K562 (cell line): ENCODE results near the gene LZTS2. TPM values are rescaled to one million over a fixed set of nuclear protein-coding genes. Genes with fewer than 3 reads are reported as not detected.

Experiments used
- ATAC-seq: fragments of 200-7000 bp; cut with Tn5 transposase; 3 replicates; pipeline ENCODE4 v1.9.1; 2020; ENCODE audit warnings: moderate library complexity
- BruUV-seq: library from RNA; stranded (reverse); fragments of 400-500 nt; replicated peaks from 2 replicates; lab custom pipeline; 2021; lab: Mats Ljungman, UMichigan
- CTCF ChIA-PET: fragments of 300-600 bp; formaldehyde crosslinking; extraction: SDS; loops from one replicate; lab custom pipeline; 2021; ENCODE audit warnings: low intra/inter-chr PET ratio; lab: Yijun Ruan, JAX
- POLR2A ChIA-PET: fragments of 300-600, 350-650 bp; sonication (Branson Sonifier 250); formaldehyde crosslinking; extraction: SDS; loops from one replicate; lab custom pipeline; 2021; ENCODE audit warnings: antibody characterized with exemption, inconsistent platforms; lab: Yijun Ruan, JAX
- DNase-seq, 4 experiments: peaks; one replicate each; pipeline versions ENCODE4 v3.0.0 to v3.0.0-alpha.2; 2011 to 2018; ENCODE audit warnings: low spot score in 3 of 4, mixed read lengths in 3 of 4; ENCODE audit errors: extremely low read depth in 1 of 4
- FAIRE-seq: peaks from 2 replicates; lab custom pipeline; 2011; peaks lifted over from hg19 to GRCh38; lab: Jason Lieb, UNC
- H2AFZ ChIP-seq: 2 replicates; pipeline ENCODE4 v1.6.0; 2011; ENCODE audit warnings: low read depth, low read length, control low read depth, inconsistent platforms
- H3K27ac ChIP-seq: fragments of 200-600 bp; 3 replicates; pipeline ENCODE4 v1.8.0; 2011; ENCODE audit warnings: low read depth, mild to moderate bottlenecking, control low read depth, inconsistent platforms, low read length, moderate library complexity, mixed read lengths; ENCODE audit errors: extremely low read depth
- H3K27me3 ChIP-seq, 2 experiments: fragments of 300-600 bp in 1 of 2; 2 replicates in 1 of 2; 3 replicates in 1 of 2; pipeline versions ENCODE4 v1.6.0 to v1.8.0; 2011; ENCODE audit warnings: inconsistent platforms in 2 of 2, low read length in 2 of 2, mild to moderate bottlenecking in 1 of 2, mixed read lengths in 1 of 2, moderate library complexity in 1 of 2; ENCODE audit not compliant: control insufficient read depth in 2 of 2, insufficient read depth in 2 of 2
- H3K36me3 ChIP-seq: fragments of 300-600 bp; 3 replicates; pipeline ENCODE4 v1.8.0; 2011; ENCODE audit warnings: mild to moderate bottlenecking, low read length, inconsistent platforms; ENCODE audit not compliant: control insufficient read depth, insufficient read depth
- H3K4me1 ChIP-seq, 2 experiments: fragments of 200-600 bp in 1 of 2; replicated peaks in 1 of 2; 2 replicates in 1 of 2; 3 replicates in 1 of 2; pipeline versions ENCODE4 v1.5.1 to v1.8.0; 2011; ENCODE audit warnings: inconsistent platforms in 2 of 2, low read length in 2 of 2, mild to moderate bottlenecking in 1 of 2, mixed read lengths in 1 of 2, moderate library complexity in 1 of 2; ENCODE audit not compliant: control insufficient read depth in 2 of 2, insufficient read depth in 2 of 2
- H3K4me2 ChIP-seq: 2 replicates; pipeline ENCODE4 v1.6.1; 2011; ENCODE audit warnings: low read length, control low read depth, inconsistent platforms, mixed read lengths; ENCODE audit not compliant: insufficient read depth
- H3K4me3 ChIP-seq: fragments of 200-600 bp; sonication (generic), shearing (Covaris generic); 2 replicates; pipeline ENCODE4 v1.5.1; 2016; ENCODE audit warnings: control low read depth, inconsistent platforms
- H3K79me2 ChIP-seq: fragments of 200-600 bp; 3 replicates; pipeline ENCODE4 v1.8.0; 2011; ENCODE audit warnings: low read length, inconsistent platforms; ENCODE audit not compliant: control insufficient read depth, insufficient read depth
- H3K9ac ChIP-seq, 2 experiments: 2 replicates each; pipeline versions ENCODE4 v1.6.0 to v1.6.1; 2011; ENCODE audit warnings: low read depth in 2 of 2, low read length in 2 of 2, control low read depth in 1 of 2, inconsistent platforms in 1 of 2, mild to moderate bottlenecking in 1 of 2, mixed read lengths in 1 of 2; ENCODE audit not compliant: insufficient read depth in 1 of 2
- H3K9me1 ChIP-seq: one replicate; pipeline ENCODE4 v1.6.0; 2011; ENCODE audit warnings: inconsistent platforms, mild to moderate bottlenecking, low read length, moderate library complexity; ENCODE audit not compliant: control insufficient read depth, insufficient read depth
- H3K9me3 ChIP-seq: replicated peaks from 2 replicates; pipeline ENCODE4 v1.5.1; 2011; ENCODE audit warnings: low read depth, low read length, inconsistent platforms; ENCODE audit not compliant: control insufficient read depth, insufficient read depth
- H4K20me1 ChIP-seq: replicated peaks from 2 replicates; pipeline ENCODE4 v1.6.1; 2011; ENCODE audit warnings: low read length, inconsistent platforms, mixed read lengths; ENCODE audit not compliant: control insufficient read depth, insufficient read depth
- CBFB ChIP-seq: sonication (generic); formaldehyde crosslinking; IDR thresholded peaks from 2 replicates; pipeline ENCODE4 v1.4.0; 2020; ENCODE audit warnings: mild to moderate bottlenecking, missing genetic modification reagents
- FOXJ2 ChIP-seq: fragments of 200-800 bp; sonication (Bioruptor generic); IDR thresholded peaks from 2 replicates; pipeline ENCODE4 v1.6.1; 2016; ENCODE audit warnings: missing genetic modification characterization, missing compliant biosample characterization
- HDAC3 ChIP-seq: fragments of 450-650 bp; IDR thresholded peaks from 2 replicates; pipeline ENCODE4 v1.6.1; 2018; ENCODE audit warnings: borderline replicate concordance, mild to moderate bottlenecking, moderate library complexity; ENCODE audit not compliant: partially characterized antibody
- HNRNPH1 ChIP-seq: fragments of 200-400 bp; formaldehyde crosslinking; optimal IDR thresholded peaks from 2 replicates; pipeline ENCODE3; 2017; ENCODE audit warnings: low read depth, mild to moderate bottlenecking, low read length, moderate library complexity
- NR2C1 ChIP-seq, 2 experiments: fragments of 450-650 bp; IDR thresholded peaks; 2 replicates each; pipeline ENCODE4 v1.6.1; 2017; ENCODE audit warnings: mild to moderate bottlenecking in 2 of 2, antibody characterized with exemption in 1 of 2, inconsistent platforms in 1 of 2, missing compliant biosample characterization in 1 of 2, missing genetic modification characterization in 1 of 2
- PHF8 ChIP-seq: fragments of 200-600 bp; sonication (generic); IDR thresholded peaks from 2 replicates; pipeline ENCODE4 v1.6.1; 2012; ENCODE audit warnings: mixed run types, mild to moderate bottlenecking, inconsistent platforms, low read length, moderate library complexity, borderline replicate concordance
- PHTF2 ChIP-seq: fragments of 250-450 bp; sonication (Bioruptor Pico); IDR thresholded peaks from 2 replicates; pipeline ENCODE4 v1.5.0; 2021; ENCODE audit warnings: mild to moderate bottlenecking
- PURB ChIP-seq: sonication (generic); formaldehyde crosslinking; IDR thresholded peaks from 2 replicates; pipeline ENCODE4 v1.9.0; 2021; ENCODE audit warnings: low read depth, mild to moderate bottlenecking, missing genetic modification reagents
- PYGO2 ChIP-seq: fragments of 450-650 bp; IDR thresholded peaks from 2 replicates; pipeline ENCODE4 v1.6.1; 2016; ENCODE audit warnings: mild to moderate bottlenecking, missing genetic modification characterization, moderate library complexity, missing compliant biosample characterization
- SRF ChIP-seq, 2 experiments: fragments of 250-450, 450-650 bp in 1 of 2; sonication (Bioruptor Pico) in 1 of 2; sonication (generic) in 1 of 2; formaldehyde crosslinking; IDR thresholded peaks; 2 replicates each; pipeline versions ENCODE4 v1.5.0 to v1.5.1; 2020 to 2022; ENCODE audit warnings: mild to moderate bottlenecking in 1 of 2, missing genetic modification reagents in 1 of 2
- TFAM ChIP-seq: fragments of 250-450 bp; sonication (Bioruptor Pico); conservative IDR thresholded peaks from 2 replicates; pipeline ENCODE4 v1.5.0; 2021; ENCODE audit warnings: mild to moderate bottlenecking, moderate library complexity
- WGBS: fragments of 100-300 bp; shearing (Covaris generic); methylation state at CpG from one replicate; pipeline ENCODE4 v1.1.6; 2016; ENCODE audit warnings: low coverage, mixed read lengths; ENCODE audit not compliant: insufficient coverage; ENCODE audit errors: missing lambda C conversion rate; 5-methylcytosine and 5-hydroxymethylcytosine counted together
- in situ Hi-C: fragments of 300-500 bp; cut with MboI; formaldehyde crosslinking; loops from 4 replicates; pipeline ENCODE4 v1.15.0; 2018; ENCODE audit warnings: inconsistent platforms, mixed read lengths
- intact Hi-C: fragments of 100-400 bp; cut with micrococcal nuclease; formaldehyde crosslinking; loops from 2 replicates; pipeline ENCODE4 v1.14.2; 2022
- polyA plus RNA-seq, 8 experiments: library from polyadenylated mRNA; depleted of rRNA in 4 of 8; stranded (reverse) in 5 of 8; unstranded in 3 of 8; fragments of >200 nt; fragmentation: Nextera tagmentation in 2 of 8; fragmentation: Illumina TruSeq in 1 of 8; extraction: Ambion mirVana in 2 of 8; extraction: Trizol in 1 of 8; gene quantifications; 2 replicates each; pipeline versions ENCODE4 v1.2.1 to v1.2.3, GENCODE V29; 2011 to 2014; ENCODE audit warnings: inconsistent platforms in 1 of 8, missing spikeins in 1 of 8
- total RNA-seq, 7 experiments: library from RNA; depleted of rRNA in 6 of 7; stranded (reverse); fragments of >200 nt in 6 of 7; fragmentation: Illumina TruSeq in 2 of 7; extraction: Trizol in 2 of 7; gene quantifications; 2 replicates each; pipeline versions ENCODE4 v1.2.1 to v1.2.3, GENCODE V29; 2011 to 2021; ENCODE audit warnings: low replicate concordance in 1 of 7
- TF ChIP-seq, protein P1 (sequence below): fragments of 250-450 bp; sonication (Bioruptor Pico); IDR thresholded peaks from 2 replicates; pipeline ENCODE4 v1.4.0; 2020

The LZTS2 gene
- total and polyA plus RNA-seq, 9 of the 15 experiments (the other 6 are each of a cell fraction or from before 2014, with no cell fraction given), result 0.23 to 42.5 (median 14.7) TPM

DNA sequence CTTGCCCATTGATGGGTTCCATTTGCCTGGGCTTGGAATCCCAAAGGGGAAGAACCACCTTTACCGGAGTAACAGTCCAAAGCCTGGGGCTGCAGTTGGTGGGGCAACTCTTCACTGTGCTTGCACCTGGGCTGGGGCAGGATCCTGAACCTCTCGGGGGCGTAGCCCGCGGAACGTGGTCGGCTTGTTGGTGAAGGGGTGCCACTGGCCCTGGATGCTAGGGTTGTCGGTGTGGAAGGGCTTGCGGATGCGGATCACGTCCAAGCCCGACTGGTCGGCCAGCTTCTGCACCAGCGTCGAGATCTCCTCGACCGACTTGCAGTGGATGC lies 13.0 kb upstream of the LZTS2 start:
- H3K27ac ChIP-seq, result peak overlapping the region; percentile 87; the same call in 2 of the 3 replicates
- peaks cover 16 to 21% of the 10 kb centered on the region in 2 experiments; a peak in 4 of 5 replicates for H3K4me1 ChIP-seq
- POLR2A ChIA-PET, result interaction anchor here (1.0 to 1.3 kb wide), 2 partner anchors 13 to 47 kb away, joined by 4 read pairs; no protein-coding TSS in a partner anchor
- H3K9ac ChIP-seq, result peak overlapping the region; percentile 95 to 99
- TSS peak; percentile 79 for BruUV-seq
- no peak for FAIRE-seq
- peak; percentile 5; the same call in 2 of the 3 replicates for ATAC-seq
- CTCF ChIA-PET, result no interaction called here
- H2AFZ ChIP-seq, result peak overlapping the region; percentile 98; the same call in 1 of the 2 replicates
- H3K79me2 ChIP-seq, result peaks cover 59% of the 10 kb centered on the region
- H3K9me1 ChIP-seq, result no peaks in the 10 kb centered on the region
- intact Hi-C loops (no loop called here), in situ Hi-C loops (loop anchor here (25.0 kb wide), 1 partner anchor 1051 kb away; no protein-coding TSS in a partner anchor)
- no peak for TF ChIP-seq PURB (CRISPR knock-in tag)
- TF ChIP-seq PYGO2 (tag), result no peak
- TF ChIP-seq SRF (CRISPR knock-in tag; IDR thresholded peaks at IDR 0.05), result 0 out of 4 replicates have a peak, but pooled peaks of 1 of the 2 experiments have one; percentile 0
- no peak for TF ChIP-seq HDAC3
- peak; percentile 34; the same call in 1 of the 2 replicates for TF ChIP-seq CBFB (CRISPR knock-in tag)
- no peak for TF ChIP-seq TFAM (CRISPR knock-in tag)
- TF ChIP-seq HNRNPH1, result no peak
- TF ChIP-seq PHTF2, result no peak
- no peak for TF ChIP-seq PHF8
- TF ChIP-seq, protein P1, sequence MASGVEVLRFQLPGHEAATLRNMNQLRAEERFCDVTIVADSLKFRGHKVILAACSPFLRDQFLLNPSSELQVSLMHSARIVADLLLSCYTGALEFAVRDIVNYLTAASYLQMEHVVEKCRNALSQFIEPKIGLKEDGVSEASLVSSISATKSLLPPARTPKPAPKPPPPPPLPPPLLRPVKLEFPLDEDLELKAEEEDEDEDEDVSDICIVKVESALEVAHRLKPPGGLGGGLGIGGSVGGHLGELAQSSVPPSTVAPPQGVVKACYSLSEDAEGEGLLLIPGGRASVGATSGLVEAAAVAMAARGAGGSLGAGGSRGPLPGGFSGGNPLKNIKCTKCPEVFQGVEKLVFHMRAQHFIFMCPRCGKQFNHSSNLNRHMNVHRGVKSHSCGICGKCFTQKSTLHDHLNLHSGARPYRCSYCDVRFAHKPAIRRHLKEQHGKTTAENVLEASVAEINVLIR (CRISPR knock-in tag), result no peak
- no peak for TF ChIP-seq NR2C1 (IDR thresholded peaks at IDR 0.05)
- TF ChIP-seq NR2C1 (tag; IDR thresholded peaks at IDR 0.05), result no peak
- TF ChIP-seq FOXJ2 (tag), result no peak
- DNase-seq, result peak in 1 of 4 experiments; percentile 17
- peaks cover 6% of the 10 kb centered on the region; the same call in 1 of the 2 replicates for H4K20me1 ChIP-seq
- H3K27me3 ChIP-seq, result no peaks in the 10 kb centered on the region
- no peaks in the 10 kb centered on the region for H3K9me3 ChIP-seq
- peaks cover 53% of the 10 kb centered on the region; the same call in 2 of the 3 replicates for H3K36me3 ChIP-seq
- peak overlapping the region; percentile 97 for H3K4me2 ChIP-seq
- WGBS, result 2% methylated on average over 14 of the region's 17 CpGs
- peak overlapping the region; percentile 95 for H3K4me3 ChIP-seq
